Measurements from ENCODE around the gene CACNA1C. TPM values are rescaled to one million over a fixed set of nuclear protein-coding genes. Genes with fewer than 3 reads are reported as not detected.

The CACNA1C gene
- total and polyA plus RNA-seq, 2 donors from 2014 or later: 1.6 to 17.4 TPM

GRCh38 chr12:2347844-2348481, 295.2 kb downstream of the CACNA1C start:
- intact Hi-C loops (cut with DNase I): no loop called here
- Histone ChIP-seq H3K9me3 (ENCODE audit: control insufficient read depth in 2 of 3, insufficient read depth in 1 of 3, low read length in 3 of 3) (no peaks in the 10 kb centered on the region), H3K27ac (ENCODE audit: low read depth in 2 of 2, low read length in 2 of 2) (no peak overlapping the region), H3K4me1 (ENCODE audit: control insufficient read depth in 2 of 3, insufficient read depth in 2 of 3, low read depth in 1 of 3, low read length in 3 of 3) (peaks cover 0 to 8% (median 0%) of the 10 kb centered on the region in 3 donors), H3K27me3 (ENCODE audit: control insufficient read depth, insufficient read depth, low read length) (no peaks in the 10 kb centered on the region), H3K9ac (ENCODE audit: low read length in 3 of 3) (no peak overlapping the region), H3K36me3 (ENCODE audit: control insufficient read depth in 2 of 3, insufficient read depth in 3 of 3, low read length in 3 of 3) (no peaks in the 10 kb centered on the region), H3K4me3 (ENCODE audit: low read length in 3 of 3) (no peak overlapping the region)
- FAIRE-seq (no peak), DNase-seq (no peak)
- TF ChIP-seq CTCF (IDR thresholded peaks at IDR 0.05; ENCODE audit: borderline replicate concordance, extremely low read depth, insufficient read depth): no peak

GRCh38 chr12:2348482-2348852, 295.7 kb downstream of the CACNA1C start:
- H3K9me3 ChIP-seq (ENCODE audit: control insufficient read depth in 2 of 3, insufficient read depth in 1 of 3, low read length in 3 of 3): no peaks in the 10 kb centered on the region
- no peak for DNase-seq
- intact Hi-C loops (cut with DNase I): no loop called here
- H3K9ac ChIP-seq (ENCODE audit: low read length in 3 of 3): no peak overlapping the region
- H3K4me1 ChIP-seq (ENCODE audit: control insufficient read depth in 2 of 3, insufficient read depth in 2 of 3, low read depth in 1 of 3, low read length in 3 of 3): peaks cover 0 to 8% (median 0%) of the 10 kb centered on the region in 3 donors
- no peak for FAIRE-seq
- no peak overlapping the region for H3K4me3 ChIP-seq (ENCODE audit: low read length in 3 of 3)
- H3K27me3 ChIP-seq (ENCODE audit: control insufficient read depth, insufficient read depth, low read length): no peaks in the 10 kb centered on the region
- H3K36me3 ChIP-seq (ENCODE audit: control insufficient read depth in 2 of 3, insufficient read depth in 3 of 3, low read length in 3 of 3): no peaks in the 10 kb centered on the region
- no peak overlapping the region for H3K27ac ChIP-seq (ENCODE audit: low read depth in 2 of 2, low read length in 2 of 2)
- no peak for TF ChIP-seq CTCF (IDR thresholded peaks at IDR 0.05; ENCODE audit: borderline replicate concordance, extremely low read depth, insufficient read depth)

- Histone ChIP-seq H3K36me3 (ENCODE audit: control insufficient read depth in 2 of 3, insufficient read depth in 3 of 3, low read length in 3 of 3) (no peaks in the 10 kb centered on the region), H3K9ac (ENCODE audit: low read length in 3 of 3) (no peak overlapping the region), H3K27ac (ENCODE audit: low read depth in 2 of 2, low read length in 2 of 2) (no peak overlapping the region), H3K9me3 (ENCODE audit: control insufficient read depth in 2 of 3, insufficient read depth in 1 of 3, low read length in 3 of 3) (no peaks in the 10 kb centered on the region), H3K4me1 (ENCODE audit: control insufficient read depth in 2 of 3, insufficient read depth in 2 of 3, low read depth in 1 of 3, low read length in 3 of 3) (peaks cover 0 to 4% (median 4%) of the 10 kb centered on the region in 3 donors), H3K4me3 (ENCODE audit: low read length in 3 of 3) (no peak overlapping the region), H3K27me3 (ENCODE audit: control insufficient read depth, insufficient read depth, low read length) (no peaks in the 10 kb centered on the region)
- FAIRE-seq (no peak), DNase-seq (peak in 1 of 5 donors; percentile 24)
- no peak for TF ChIP-seq CTCF (IDR thresholded peaks at IDR 0.05; ENCODE audit: borderline replicate concordance, extremely low read depth, insufficient read depth)
- intact Hi-C loops (cut with DNase I): no loop called here
These were observed 298.4 kb downstream of the CACNA1C start for GRCh38 chr12:2351161-2351560.

- Histone ChIP-seq H3K27me3 (ENCODE audit: control insufficient read depth, insufficient read depth, low read length) (no peaks in the 10 kb centered on the region), H3K4me3 (ENCODE audit: low read length in 3 of 3) (no peak overlapping the region), H3K4me1 (ENCODE audit: control insufficient read depth in 2 of 3, insufficient read depth in 2 of 3, low read depth in 1 of 3, low read length in 3 of 3) (peaks cover 0 to 4% (median 3%) of the 10 kb centered on the region in 3 donors), H3K9ac (ENCODE audit: low read length in 3 of 3) (no peak overlapping the region), H3K9me3 (ENCODE audit: control insufficient read depth in 2 of 3, insufficient read depth in 1 of 3, low read length in 3 of 3) (no peaks in the 10 kb centered on the region), H3K27ac (ENCODE audit: low read depth in 2 of 2, low read length in 2 of 2) (no peak overlapping the region), H3K36me3 (ENCODE audit: control insufficient read depth in 2 of 3, insufficient read depth in 3 of 3, low read length in 3 of 3) (no peaks in the 10 kb centered on the region)
- no peak for FAIRE-seq
- intact Hi-C loops (cut with DNase I): no loop called here
- TF ChIP-seq CTCF (IDR thresholded peaks at IDR 0.05; ENCODE audit: borderline replicate concordance, extremely low read depth, insufficient read depth): no peak
- no peak for DNase-seq
These were observed 299.4 kb downstream of the CACNA1C start for GRCh38 chr12:2352203-2352602.
